Mesenchymal stem cell (in vitro differentiated cells and primary cell): ENCODE data around the gene NFASC.

ENCODE experiments used
- DNase-seq: peaks from one replicate; pipeline ENCODE4 v3.0.0-alpha.2; 2013
- H2AFZ ChIP-seq: one replicate; pipeline ENCODE4 v1.6.1; 2013; ENCODE audit warnings: low read depth, mild to moderate bottlenecking, control low read depth, inconsistent platforms, low read length, moderate library complexity
- H2AK5ac ChIP-seq: 2 replicates; pipeline ENCODE4 v1.6.1; 2013; ENCODE audit warnings: low read length, moderate library complexity, mild to moderate bottlenecking, inconsistent platforms; ENCODE audit not compliant: severe bottlenecking
- H2BK120ac ChIP-seq: one replicate; pipeline ENCODE4 v1.6.1; 2013; ENCODE audit warnings: low read depth, mild to moderate bottlenecking, inconsistent platforms, low read length, moderate library complexity
- H2BK12ac ChIP-seq, 2 experiments: one replicate each; pipeline ENCODE4 v1.6.1; 2013; ENCODE audit warnings: inconsistent platforms in 2 of 2, low read length in 2 of 2, mild to moderate bottlenecking in 2 of 2, moderate library complexity in 2 of 2, control low read depth in 1 of 2
- H2BK15ac ChIP-seq: one replicate; pipeline ENCODE4 v1.6.1; 2013; ENCODE audit warnings: mild to moderate bottlenecking, low read depth, inconsistent platforms; ENCODE audit not compliant: poor library complexity, severe bottlenecking
- H2BK5ac ChIP-seq: 2 replicates; pipeline ENCODE4 v1.6.1; 2013; ENCODE audit warnings: low read depth, mild to moderate bottlenecking, low read length, control low read depth, inconsistent platforms; ENCODE audit not compliant: poor library complexity, severe bottlenecking
- H3K14ac ChIP-seq, 2 experiments: one replicate each; pipeline ENCODE4 v1.6.1; 2013; ENCODE audit warnings: inconsistent platforms in 2 of 2, low read length in 2 of 2, control low read depth in 1 of 2, mild to moderate bottlenecking in 1 of 2, moderate library complexity in 1 of 2
- H3K18ac ChIP-seq, 2 experiments: one replicate each; pipeline ENCODE4 v1.6.1; 2013; ENCODE audit warnings: inconsistent platforms in 2 of 2, low read length in 2 of 2, control low read depth in 1 of 2, low read depth in 1 of 2, mild to moderate bottlenecking in 1 of 2
- H3K23ac ChIP-seq, 2 experiments: one replicate each; pipeline ENCODE4 v1.6.1; 2013; ENCODE audit warnings: inconsistent platforms in 2 of 2, low read length in 2 of 2, mild to moderate bottlenecking in 2 of 2, moderate library complexity in 2 of 2, control low read depth in 1 of 2
- H3K27ac ChIP-seq: 2 replicates; pipeline ENCODE4 v1.5.1; 2013; ENCODE audit warnings: mild to moderate bottlenecking, moderate library complexity, low read length, control low read depth, inconsistent platforms; ENCODE audit not compliant: poor library complexity, severe bottlenecking
- H3K27me3 ChIP-seq, 2 experiments: 2 replicates each; pipeline versions ENCODE4 v1.6.1 to v1.7.0; 2013; ENCODE audit warnings: low read length in 2 of 2, mild to moderate bottlenecking in 2 of 2, moderate library complexity in 2 of 2, control low read depth in 1 of 2, inconsistent platforms in 1 of 2; ENCODE audit not compliant: control insufficient read depth in 1 of 2, insufficient read depth in 1 of 2
- H3K36me3 ChIP-seq, 2 experiments: 2 replicates each; pipeline versions ENCODE4 v1.6.1 to v1.7.0; 2013; ENCODE audit warnings: low read length in 2 of 2, control low read depth in 1 of 2, inconsistent platforms in 1 of 2, low read depth in 1 of 2, mild to moderate bottlenecking in 1 of 2; ENCODE audit not compliant: insufficient read depth in 2 of 2, control insufficient read depth in 1 of 2
- H3K4ac ChIP-seq, 2 experiments: one replicate each; pipeline ENCODE4 v1.6.1; 2013; ENCODE audit warnings: inconsistent platforms in 2 of 2, low read length in 2 of 2, mild to moderate bottlenecking in 2 of 2, moderate library complexity in 2 of 2, control low read depth in 1 of 2, low read depth in 1 of 2
- H3K4me1 ChIP-seq: 2 replicates; pipeline ENCODE4 v1.6.1; 2013; ENCODE audit warnings: low read depth, low read length, control low read depth; ENCODE audit not compliant: control insufficient read depth, insufficient read depth
- H3K4me2 ChIP-seq: 2 replicates; pipeline ENCODE4 v1.6.1; 2013; ENCODE audit warnings: low read length, mild to moderate bottlenecking, inconsistent platforms; ENCODE audit not compliant: poor library complexity, severe bottlenecking
- H3K4me3 ChIP-seq, 2 experiments: 2 replicates each; pipeline versions ENCODE4 v1.5.1 to v1.7.0; 2013; ENCODE audit warnings: low read length in 2 of 2, mild to moderate bottlenecking in 2 of 2, control low read depth in 1 of 2, low read depth in 1 of 2; ENCODE audit not compliant: insufficient read depth in 1 of 2
- H3K79me1 ChIP-seq: replicated peaks from 2 replicates; pipeline ENCODE4 v1.6.1; 2013; ENCODE audit warnings: mild to moderate bottlenecking, control low read depth, low read length, inconsistent platforms; ENCODE audit not compliant: poor library complexity, severe bottlenecking
- H3K9ac ChIP-seq: 2 replicates; pipeline ENCODE4 v1.7.0; 2013; ENCODE audit warnings: mild to moderate bottlenecking, low read length, moderate library complexity
- H3K9me3 ChIP-seq: 2 replicates; pipeline ENCODE4 v1.7.0; 2013; ENCODE audit warnings: mild to moderate bottlenecking, low read length; ENCODE audit not compliant: control insufficient read depth
- H4K8ac ChIP-seq: one replicate; pipeline ENCODE4 v1.6.1; 2013; ENCODE audit warnings: inconsistent platforms, mild to moderate bottlenecking, low read length, moderate library complexity
- H4K91ac ChIP-seq: one replicate; pipeline ENCODE4 v1.6.1; 2013; ENCODE audit warnings: mild to moderate bottlenecking, low read length, inconsistent platforms
- WGBS: methylation state at CpG from one replicate; pipeline ENCODE4 v1.1.7; 2013; ENCODE audit warnings: mixed read lengths; 5-methylcytosine and 5-hydroxymethylcytosine counted together

Gene NFASC

GRCh38 chr1:204990721-204991341 is 120.2 kb downstream of the NFASC start:
- Histone ChIP-seq H2BK5ac (no peak overlapping the region), H4K91ac (no peak overlapping the region), H3K9me3 (no peaks in the 10 kb centered on the region), H3K4me2 (no peak overlapping the region), H3K23ac (peak overlapping the region in 1 of 2 experiments; percentile 23), H2AFZ (no peak overlapping the region), H3K4ac (no peak overlapping the region), H3K9ac (no peak overlapping the region), H3K14ac (no peak overlapping the region), H3K36me3 (peaks cover 0 to 69% of the 10 kb centered on the region in 2 experiments), H4K8ac (no peak overlapping the region), H3K27ac (no peak overlapping the region), H3K18ac (no peak overlapping the region), H3K27me3 (peaks cover 0 to 46% of the 10 kb centered on the region in 2 experiments), H2BK12ac (no peak overlapping the region), H3K4me3 (no peak overlapping the region), H3K79me1 (no peaks in the 10 kb centered on the region), H2BK120ac (no peak overlapping the region), H2AK5ac (no peak overlapping the region), H3K4me1 (peaks cover 12% of the 10 kb centered on the region), H2BK15ac (no peak overlapping the region)
- no peak for DNase-seq
- 63% methylated on average over 11 of the region's 11 CpGs for WGBS

- no peak overlapping the region for H2BK5ac ChIP-seq
- H4K8ac ChIP-seq = no peak overlapping the region
- no peak overlapping the region for H2BK15ac ChIP-seq
- H3K79me1 ChIP-seq = no peaks in the 10 kb centered on the region
- peaks cover 0 to 44% of the 10 kb centered on the region in 2 experiments for H3K27me3 ChIP-seq
- 36% methylated on average over 11 of the region's 11 CpGs for WGBS
- no peak overlapping the region for H3K14ac ChIP-seq
- no peak overlapping the region for H3K18ac ChIP-seq
- peaks cover 12% of the 10 kb centered on the region for H3K4me1 ChIP-seq
- H4K91ac ChIP-seq = no peak overlapping the region
- no peak overlapping the region for H3K4ac ChIP-seq
- H3K27ac ChIP-seq = no peak overlapping the region
- H2AFZ ChIP-seq = no peak overlapping the region
- H2AK5ac ChIP-seq = no peak overlapping the region
- H2BK12ac ChIP-seq = no peak overlapping the region
- no peak overlapping the region for H3K4me3 ChIP-seq
- no peak for DNase-seq
- no peak overlapping the region for H2BK120ac ChIP-seq
- peaks cover 0 to 63% of the 10 kb centered on the region in 2 experiments for H3K36me3 ChIP-seq
- no peak overlapping the region for H3K4me2 ChIP-seq
- no peaks in the 10 kb centered on the region for H3K9me3 ChIP-seq
- no peak overlapping the region for H3K23ac ChIP-seq
- no peak overlapping the region for H3K9ac ChIP-seq
Measured at GRCh38 chr1:204991342-204991844, 120.7 kb downstream of the NFASC start.

- Histone ChIP-seq H3K4me2 (no peak overlapping the region), H3K9ac (no peak overlapping the region), H3K23ac (no peak overlapping the region), H3K4ac (no peak overlapping the region), H3K79me1 (no peaks in the 10 kb centered on the region), H3K27ac (no peak overlapping the region), H3K4me1 (peaks cover 15% of the 10 kb centered on the region), H2BK12ac (no peak overlapping the region), H2BK5ac (no peak overlapping the region), H2AFZ (no peak overlapping the region), H3K36me3 (peaks cover 0 to 61% of the 10 kb centered on the region in 2 experiments), H3K14ac (no peak overlapping the region), H2BK120ac (no peak overlapping the region), H4K8ac (no peak overlapping the region), H2AK5ac (no peak overlapping the region), H4K91ac (no peak overlapping the region), H3K27me3 (peaks cover 0 to 40% of the 10 kb centered on the region in 2 experiments), H2BK15ac (no peak overlapping the region), H3K18ac (no peak overlapping the region), H3K9me3 (no peaks in the 10 kb centered on the region), H3K4me3 (no peak overlapping the region)
- DNase-seq = no peak
- 89% methylated on average over 12 of the region's 13 CpGs for WGBS
Measured at GRCh38 chr1:204992201-204992997, 121.7 kb downstream of the NFASC start.

GRCh38 chr1:204992998-204993314 is 122.3 kb downstream of the NFASC start:
- H3K9ac ChIP-seq = no peak overlapping the region
- no peak overlapping the region for H3K18ac ChIP-seq
- H3K9me3 ChIP-seq = no peaks in the 10 kb centered on the region
- H3K79me1 ChIP-seq = no peaks in the 10 kb centered on the region
- H2BK120ac ChIP-seq = no peak overlapping the region
- no peak overlapping the region for H2BK5ac ChIP-seq
- no peak overlapping the region for H3K4me3 ChIP-seq
- H3K36me3 ChIP-seq = peaks cover 0 to 55% of the 10 kb centered on the region in 2 experiments
- no peak overlapping the region for H2BK12ac ChIP-seq
- peaks cover 15% of the 10 kb centered on the region for H3K4me1 ChIP-seq
- no peak overlapping the region for H2AK5ac ChIP-seq
- no peak overlapping the region for H3K23ac ChIP-seq
- DNase-seq = no peak
- no peak overlapping the region for H3K4ac ChIP-seq
- no peak overlapping the region for H3K4me2 ChIP-seq
- H4K91ac ChIP-seq = no peak overlapping the region
- H3K27me3 ChIP-seq = peaks cover 0 to 38% of the 10 kb centered on the region in 2 experiments
- H4K8ac ChIP-seq = no peak overlapping the region
- WGBS = 90% methylated on average over 10 of the region's 10 CpGs
- no peak overlapping the region for H3K14ac ChIP-seq
- H2BK15ac ChIP-seq = no peak overlapping the region
- no peak overlapping the region for H3K27ac ChIP-seq
- no peak overlapping the region for H2AFZ ChIP-seq
